NCI-H2081 (cell line): Measurements from ENCODE around the gene NF1.
"Not testable (repeated sequence)": the region's sequence is repeated elsewhere in the genome, so short reads cannot be mapped to it uniquely, and the experiment has no call there.

Experiments used
- DNase-seq, 2 experiments: peaks; one replicate each; lab custom pipeline; 2025; lab: John Stamatoyannopoulos, UW

Gene NF1

DNA sequence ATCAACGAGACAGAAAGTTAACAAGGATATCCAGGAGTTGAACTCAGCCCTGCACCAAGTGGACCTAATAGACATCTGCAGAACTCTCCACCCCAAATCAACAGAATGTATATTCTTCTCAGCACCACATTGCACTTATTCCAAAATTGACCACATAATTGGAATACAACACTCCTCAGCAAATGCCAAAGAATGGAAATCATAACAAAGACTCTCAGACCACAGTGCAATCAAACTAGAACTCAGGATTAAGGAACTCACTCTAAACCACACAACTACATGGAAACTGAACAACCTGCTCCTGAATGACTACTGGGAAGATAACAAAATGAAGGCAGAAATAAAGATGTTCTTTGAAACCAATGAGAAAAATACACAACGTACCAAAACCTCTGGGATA is 84.2 kb downstream of the NF1 start:
- not testable (repeated sequence) for DNase-seq

DNA sequence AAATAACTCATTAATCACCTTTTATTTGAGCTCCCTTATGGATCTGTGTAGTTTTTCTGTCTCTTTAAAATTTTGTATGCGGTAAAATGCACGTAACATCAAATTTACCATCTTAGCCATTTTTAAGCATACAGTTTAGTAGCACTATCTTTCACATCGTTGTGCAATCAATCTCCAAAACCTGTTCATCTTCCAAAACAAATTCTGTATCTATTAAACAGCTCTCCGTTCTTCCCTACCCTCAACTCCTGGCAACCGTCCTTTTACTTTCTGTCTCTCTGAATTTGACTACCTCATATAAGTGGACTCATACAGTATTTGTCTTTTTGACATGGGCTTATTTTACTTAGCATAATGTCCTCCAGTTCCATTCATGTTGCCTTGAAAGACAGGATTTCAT is 100.5 kb downstream of the NF1 start:
- DNase-seq: no peak

DNA sequence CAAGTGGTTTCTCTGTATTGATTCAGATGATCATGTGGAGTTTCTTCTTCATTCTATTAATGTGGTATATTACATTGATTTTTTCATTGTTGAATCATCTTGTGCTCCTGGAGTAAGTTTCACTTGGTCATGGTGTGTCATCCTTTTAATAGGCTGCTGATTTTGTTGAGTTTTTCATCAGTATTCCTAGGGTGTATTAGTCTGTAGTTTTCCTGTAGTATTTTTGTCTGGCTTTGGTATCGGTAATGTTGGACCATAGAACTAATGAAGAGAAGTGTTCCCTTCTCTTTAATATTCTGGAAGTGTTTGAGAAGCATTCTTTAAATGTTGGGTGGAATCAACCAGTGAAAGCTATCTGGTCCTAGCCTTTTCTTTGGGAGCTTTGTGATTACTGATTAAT is 103.2 kb downstream of the NF1 start:
- DNase-seq: no peak

DNA sequence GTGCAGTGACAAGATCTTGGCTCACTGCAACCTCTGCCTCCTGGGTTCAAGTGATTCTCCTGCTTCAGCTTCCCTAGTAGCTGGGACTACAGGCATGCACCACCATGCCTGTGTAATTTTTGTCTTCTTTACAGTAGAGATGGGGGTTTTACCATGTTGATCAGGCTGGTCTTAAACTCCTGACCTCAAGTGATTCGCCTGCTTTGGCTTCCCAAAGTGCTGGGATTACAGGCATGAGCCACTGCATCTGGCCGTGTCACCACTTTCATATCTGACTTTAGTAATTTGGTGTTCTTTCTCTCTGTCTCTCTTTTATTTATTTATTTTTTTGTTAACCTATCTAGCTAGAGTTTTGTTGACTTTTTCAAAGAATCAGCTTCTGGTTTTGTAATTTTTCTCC is 103.9 kb downstream of the NF1 start:
- not testable (repeated sequence) for DNase-seq

- no peak for DNase-seq
These were observed 105.5 kb downstream of the NF1 start for GRCh38 chr17:31200287-31200686.

DNA sequence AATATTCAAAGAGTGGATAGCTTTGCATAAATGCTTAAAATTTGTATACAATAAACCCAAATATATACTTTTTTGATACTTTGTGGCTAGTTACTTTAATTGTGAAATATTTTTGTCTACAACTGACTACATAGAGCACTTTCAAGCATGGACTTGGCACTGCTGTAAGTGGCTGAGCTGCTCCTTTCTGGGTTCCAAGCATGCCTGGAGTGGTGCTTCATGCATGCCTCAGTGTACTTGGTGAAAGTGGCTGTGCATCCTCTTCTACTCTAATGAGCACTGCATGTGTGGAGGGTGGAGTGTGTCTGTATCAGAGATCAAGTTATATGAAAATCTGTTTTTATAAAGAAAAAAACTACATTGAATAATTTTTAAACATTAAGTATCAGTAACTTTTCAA is 108.2 kb downstream of the NF1 start:
- no peak for DNase-seq

- no peak for DNase-seq
These were observed 116.7 kb downstream of the NF1 start for GRCh38 chr17:31211352-31212012.

GRCh38 chr17:31216031-31216751 is 121.4 kb downstream of the NF1 start:
- DNase-seq: peak; percentile 4 to 23

DNA sequence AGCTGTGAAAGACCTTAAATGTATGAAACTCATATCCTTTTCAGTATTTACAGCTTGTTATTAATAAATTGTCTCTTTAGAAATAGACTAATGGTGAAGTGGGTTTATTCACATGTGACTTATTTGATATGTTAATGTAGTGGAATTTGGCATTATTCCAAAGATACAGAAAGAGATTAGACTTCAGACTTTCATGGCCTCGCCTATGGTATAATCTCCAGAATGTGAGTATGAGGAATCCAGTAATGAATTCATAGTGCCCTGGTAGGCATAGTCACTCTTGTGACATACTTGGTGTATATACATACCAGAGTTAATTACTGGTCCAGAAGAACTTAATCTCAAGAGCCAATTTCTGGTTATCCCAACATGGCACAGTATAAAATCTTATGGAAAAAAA is 129.6 kb downstream of the NF1 start:
- no peak for DNase-seq

DNA sequence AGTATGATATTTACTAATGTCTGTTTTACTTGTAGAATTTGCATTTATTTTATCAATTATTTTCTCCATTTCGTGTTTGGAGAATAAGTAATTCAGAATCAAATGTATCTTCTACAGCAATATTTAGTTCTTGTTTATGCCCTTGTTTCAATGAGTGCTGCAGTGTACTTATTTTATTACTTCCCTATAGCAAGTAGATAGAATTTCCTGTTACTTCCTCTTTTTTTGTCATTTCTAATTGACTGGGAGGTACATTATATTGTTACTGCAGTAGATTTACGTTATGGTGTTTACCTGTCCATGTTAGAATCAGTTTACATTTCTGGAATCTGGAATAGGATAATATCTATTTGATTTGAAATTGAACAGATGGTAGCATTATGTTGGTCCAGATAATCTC is 131.1 kb downstream of the NF1 start:
- peak in 1 of 2 experiments; percentile 1 for DNase-seq

DNA sequence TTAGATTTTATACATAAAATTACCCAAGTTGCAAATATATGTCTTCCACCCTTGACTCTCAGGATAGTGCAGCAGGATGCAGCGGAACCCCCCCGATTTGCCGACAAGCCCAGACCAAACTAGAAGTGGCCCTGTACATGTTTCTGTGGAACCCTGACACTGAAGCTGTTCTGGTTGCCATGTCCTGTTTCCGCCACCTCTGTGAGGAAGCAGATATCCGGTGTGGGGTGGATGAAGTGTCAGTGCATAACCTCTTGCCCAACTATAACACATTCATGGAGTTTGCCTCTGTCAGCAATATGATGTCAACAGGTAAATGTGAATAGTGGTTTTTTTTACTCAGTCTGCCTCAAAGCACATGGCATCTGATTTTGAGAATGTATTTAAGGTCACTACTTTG is 131.6 kb downstream of the NF1 start:
- no peak for DNase-seq

GRCh38 chr17:31226950-31227349 is 132.2 kb downstream of the NF1 start:
- no peak for DNase-seq

GRCh38 chr17:31231852-31232251 is 137.1 kb downstream of the NF1 start:
- DNase-seq: no peak

DNA sequence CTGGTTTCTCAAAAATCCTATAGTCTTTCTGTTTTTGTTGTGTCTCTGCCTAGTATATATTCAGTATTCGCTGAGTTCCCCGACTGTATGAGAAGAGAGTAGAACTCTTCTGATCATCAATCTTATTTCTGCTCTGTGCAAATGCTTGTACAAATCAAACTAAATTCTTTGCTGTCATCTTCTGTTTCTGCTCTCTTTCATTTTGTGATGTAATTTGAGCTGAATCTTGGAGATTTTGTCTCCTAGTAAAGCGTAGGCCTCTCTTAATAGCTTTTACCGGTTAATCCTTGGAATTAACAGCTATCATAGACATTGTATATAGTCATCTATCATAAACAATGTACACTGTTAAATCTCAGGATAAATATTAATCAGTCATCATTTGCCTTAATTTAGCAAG is 140.3 kb downstream of the NF1 start:
- DNase-seq: no peak

DNA sequence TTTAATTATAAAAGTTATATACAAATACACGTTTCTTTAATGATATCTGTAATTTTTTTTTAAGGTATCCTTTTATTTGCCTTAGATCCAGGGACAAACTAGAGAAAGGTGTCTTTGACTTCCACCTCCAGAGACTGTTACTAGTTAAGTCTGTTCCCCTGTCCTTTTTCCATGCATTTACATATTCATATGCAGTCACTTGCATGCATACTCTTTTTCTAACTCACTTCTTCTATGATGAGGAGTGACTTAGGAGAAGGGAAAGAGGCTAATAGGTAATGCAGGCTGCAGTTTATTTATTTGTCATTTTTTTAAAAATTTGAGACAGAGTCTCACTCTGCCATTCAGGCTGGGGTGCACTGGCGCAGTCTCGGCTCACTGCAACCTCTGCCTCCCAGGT is 141.4 kb downstream of the NF1 start:
- DNase-seq: no peak

DNA sequence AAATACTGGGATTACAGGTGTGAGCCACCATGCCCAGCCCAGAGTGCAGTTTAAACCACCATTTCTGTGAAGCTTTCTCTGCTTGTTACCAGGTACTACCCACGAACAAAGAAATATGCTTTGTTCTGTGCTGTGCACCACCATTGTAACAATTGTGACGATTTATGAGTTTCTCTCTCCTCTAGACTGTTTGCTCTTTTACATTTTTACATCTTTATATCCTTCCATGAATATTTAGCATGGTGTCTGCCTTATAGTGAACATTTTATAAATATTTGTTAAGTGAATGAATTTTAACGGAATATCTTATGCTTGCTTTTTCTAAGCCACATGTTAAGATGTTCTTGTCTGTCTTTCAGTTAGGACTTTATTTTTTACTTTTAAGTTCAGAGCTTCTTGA is 141.9 kb downstream of the NF1 start:
- DNase-seq: no peak

GRCh38 chr17:31241116-31241515 is 146.3 kb downstream of the NF1 start:
- no peak for DNase-seq

GRCh38 chr17:31248986-31249834 is 154.4 kb downstream of the NF1 start:
- DNase-seq: no peak

GRCh38 chr17:31249835-31250141 is 155.0 kb downstream of the NF1 start:
- no peak for DNase-seq

- no peak for DNase-seq
These were observed 155.5 kb downstream of the NF1 start for GRCh38 chr17:31250229-31250628.

DNA sequence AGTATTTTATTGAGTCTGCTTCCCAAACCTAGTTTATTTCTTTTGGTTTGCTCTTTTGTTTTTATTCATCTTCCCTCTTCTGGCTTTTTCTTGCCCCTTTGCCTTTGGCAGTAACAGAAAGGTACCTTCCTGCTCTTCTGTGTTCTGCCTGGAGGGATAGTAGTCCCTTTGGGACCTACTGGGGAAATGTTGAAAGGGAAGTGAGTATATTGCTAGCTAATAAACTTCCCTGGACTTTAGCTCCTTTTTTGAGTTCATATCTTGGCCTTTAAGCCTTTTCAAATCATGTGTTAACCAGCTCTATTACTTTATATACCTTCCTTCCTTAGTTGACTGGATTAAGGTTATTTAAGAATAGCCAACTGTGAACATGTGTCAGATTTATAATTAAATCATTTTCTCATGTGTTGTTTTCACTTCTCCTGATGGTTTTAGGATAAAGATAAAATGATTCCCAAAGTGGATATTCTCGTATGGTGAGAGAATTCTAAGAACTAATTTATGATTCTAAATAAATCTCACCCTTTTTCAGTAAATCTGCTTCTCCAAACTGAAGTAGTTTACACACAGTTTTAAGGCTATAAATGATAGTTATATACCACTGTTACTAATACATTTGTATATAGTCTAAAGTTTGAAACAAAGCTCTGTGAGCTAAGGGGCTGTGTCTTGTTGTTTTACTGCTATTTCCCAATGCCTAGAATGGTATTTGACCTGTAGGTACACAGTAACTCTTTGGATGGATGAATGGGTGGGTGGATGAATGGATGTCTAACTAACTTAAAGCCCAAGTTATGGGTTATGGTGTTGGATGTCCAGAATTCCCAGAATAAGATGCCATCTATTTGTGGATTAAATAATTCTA is 156.6 kb downstream of the NF1 start:
- DNase-seq: no peak

DNA sequence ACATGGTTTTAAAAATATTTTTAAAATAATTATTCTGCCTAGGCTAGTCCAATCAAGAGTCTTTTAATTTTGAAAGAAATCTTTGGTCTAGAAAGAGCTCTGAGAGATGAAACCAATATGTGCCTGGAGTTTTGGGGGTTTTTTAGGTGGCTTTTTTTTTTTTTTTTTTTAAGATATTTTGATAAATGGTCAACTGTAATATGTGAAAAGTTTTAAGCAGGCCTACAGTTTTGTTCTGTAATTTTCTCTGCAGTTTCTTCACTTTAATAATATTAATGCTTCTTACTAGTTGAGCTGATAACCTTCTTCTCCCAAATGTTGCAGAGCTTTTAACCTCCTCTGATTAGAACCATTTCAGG is 157.2 kb downstream of the NF1 start:
- no peak for DNase-seq
